HepG2 (cell line): ENCODE measurements around the gene LSMEM2. TPM values are rescaled to one million over a fixed set of nuclear protein-coding genes. Genes with fewer than 3 reads are reported as not detected.

Source experiments
- ATAC-seq: fragments of 200-7000 bp; cut with Tn5 transposase; 3 replicates; pipeline ENCODE4 v1.9.1; 2020; ENCODE audit warnings: mild to moderate bottlenecking, moderate library complexity
- BruUV-seq: library from RNA; stranded (reverse); fragments of 400-500 nt; replicated peaks from 2 replicates; lab custom pipeline; 2021; lab: Mats Ljungman, UMichigan
- CTCF ChIA-PET: fragments of 300-600 bp; formaldehyde crosslinking; extraction: SDS; loops from one replicate; lab custom pipeline; 2021; ENCODE audit warnings: low total read pairs, inconsistent platforms, low intra/inter-chr PET ratio; lab: Yijun Ruan, JAX
- POLR2A ChIA-PET: fragments of 350-600 bp; sonication (Branson Sonifier 250); formaldehyde crosslinking; loops from one replicate; lab custom pipeline; 2020; ENCODE audit warnings: antibody characterized with exemption, inconsistent platforms; lab: Yijun Ruan, JAX
- DNase-seq: peaks from one replicate; pipeline ENCODE4 v3.0.0-alpha.2; 2015; ENCODE audit warnings: low spot score
- FAIRE-seq: peaks from 3 replicates; lab custom pipeline; 2011; peaks lifted over from hg19 to GRCh38; lab: Jason Lieb, UNC
- H2AFZ ChIP-seq: one replicate; pipeline ENCODE4 v1.6.1; 2011; ENCODE audit warnings: low read length, inconsistent platforms
- H3K27ac ChIP-seq: fragments of 300-600 bp; 3 replicates; pipeline ENCODE4 v1.8.0; 2011; ENCODE audit warnings: mixed run types, mild to moderate bottlenecking, mixed read lengths, low read length, inconsistent platforms; ENCODE audit not compliant: insufficient read depth; ENCODE audit errors: extremely low read length
- H3K27me3 ChIP-seq, 2 experiments: fragments of 200-600 bp in 1 of 2; 2 replicates in 1 of 2; 3 replicates in 1 of 2; pipeline versions ENCODE4 v1.6.0 to v1.8.0; 2011; ENCODE audit warnings: low read length in 2 of 2, mild to moderate bottlenecking in 2 of 2, moderate library complexity in 2 of 2, inconsistent platforms in 1 of 2; ENCODE audit not compliant: insufficient read depth in 2 of 2, control insufficient read depth in 1 of 2
- H3K36me3 ChIP-seq, 2 experiments: fragments of 200-600 bp in 1 of 2; replicated peaks in 1 of 2; 2 replicates in 1 of 2; 3 replicates in 1 of 2; pipeline versions ENCODE4 v1.5.1 to v1.8.0; 2011; ENCODE audit warnings: low read length in 2 of 2, inconsistent platforms in 1 of 2; ENCODE audit not compliant: insufficient read depth in 2 of 2, control insufficient read depth in 1 of 2
- H3K4me1 ChIP-seq: 2 replicates; pipeline ENCODE4 v1.5.1; 2012; ENCODE audit warnings: low read length, inconsistent platforms; ENCODE audit not compliant: insufficient read depth
- H3K4me2 ChIP-seq: 2 replicates; pipeline ENCODE4 v1.6.0; 2011; ENCODE audit warnings: low read depth, low read length, inconsistent platforms
- H3K4me3 ChIP-seq, 3 experiments: fragments of 200-600 bp in 1 of 3; sonication (generic), shearing (Covaris generic) in 1 of 3; replicated peaks in 1 of 3; 2 replicates each; pipeline ENCODE4 v1.5.1; 2011 to 2016; ENCODE audit warnings: low read length in 3 of 3, inconsistent platforms in 2 of 3, low read depth in 2 of 3, mild to moderate bottlenecking in 2 of 3, control low read depth in 1 of 3, mixed read lengths in 1 of 3; ENCODE audit not compliant: insufficient read depth in 1 of 3
- H3K79me2 ChIP-seq: one replicate; pipeline ENCODE4 v1.6.1; 2011; ENCODE audit warnings: low read length, inconsistent platforms; ENCODE audit not compliant: insufficient read depth
- H3K9ac ChIP-seq: 2 replicates; pipeline ENCODE4 v1.6.0; 2011; ENCODE audit warnings: mild to moderate bottlenecking, low read depth, low read length, inconsistent platforms; ENCODE audit not compliant: insufficient read depth
- H3K9me3 ChIP-seq: 2 replicates; pipeline ENCODE4 v1.5.1; 2012; ENCODE audit warnings: mild to moderate bottlenecking, low read length
- H4K20me1 ChIP-seq: 2 replicates; pipeline ENCODE4 v1.6.0; 2011; ENCODE audit warnings: inconsistent platforms, mild to moderate bottlenecking, low read length, moderate library complexity; ENCODE audit not compliant: insufficient read depth
- KLF15 ChIP-seq: sonication (generic); formaldehyde crosslinking; IDR thresholded peaks from 2 replicates; pipeline ENCODE4 v1.8.1; 2023; ENCODE audit warnings: borderline replicate concordance, mild to moderate bottlenecking, inconsistent platforms, missing genetic modification reagents, mixed read lengths
- PCBP1 ChIP-seq: fragments of 200-400 bp; formaldehyde crosslinking; IDR thresholded peaks from 2 replicates; pipeline ENCODE4 v1.6.1; 2017; ENCODE audit warnings: mild to moderate bottlenecking, low read depth, low read length, borderline replicate concordance
- PCBP2 ChIP-seq: fragments of 200-400 bp; formaldehyde crosslinking; optimal IDR thresholded peaks from 2 replicates; pipeline ENCODE3; 2018; ENCODE audit warnings: low read length, low read depth; ENCODE audit not compliant: poor library complexity, severe bottlenecking
- POLR2G ChIP-seq: fragments of 200-400 bp; formaldehyde crosslinking; IDR thresholded peaks from 2 replicates; pipeline ENCODE4 v1.6.1; 2018; ENCODE audit warnings: mild to moderate bottlenecking, low read depth, low read length, moderate library complexity
- RBFOX2 ChIP-seq: fragments of 200-400 bp; formaldehyde crosslinking; IDR thresholded peaks from 2 replicates; pipeline ENCODE4 v1.6.1; 2017; ENCODE audit warnings: low read depth, mild to moderate bottlenecking, low read length
- SIX1 ChIP-seq: sonication (generic); formaldehyde crosslinking; IDR thresholded peaks from 2 replicates; pipeline ENCODE4 v1.4.0; 2020; ENCODE audit warnings: missing genetic modification reagents, borderline replicate concordance
- ZNF746 ChIP-seq: sonication (generic); formaldehyde crosslinking; IDR thresholded peaks from 2 replicates; pipeline ENCODE4 v1.8.0; 2022; ENCODE audit warnings: mild to moderate bottlenecking, missing genetic modification reagents
- WGBS: methylation state at CpG from one replicate; pipeline ENCODE4 v1.1.6; 2017; ENCODE audit warnings: low lambda C conversion rate; 5-methylcytosine and 5-hydroxymethylcytosine counted together
- in situ Hi-C: cut with HindIII; loops from 2 replicates; pipeline ENCODE4 v1.10.0; 2017; ENCODE audit warnings: low pct_unique_long_range_greater_than_20kb; ENCODE audit not compliant: extremely low pct_ligation_motif_present
- intact Hi-C: fragments of 100-400 bp; cut with micrococcal nuclease; formaldehyde crosslinking; loops from one replicate; pipeline ENCODE4 v1.10.0; 2022; ENCODE audit not compliant: unreplicated experiment
- polyA plus RNA-seq, 8 experiments: library from polyadenylated mRNA; depleted of rRNA in 3 of 8; stranded (reverse) in 7 of 8; unstranded in 1 of 8; fragments of >200 nt; fragmentation: Illumina TruSeq in 4 of 8; extraction: Trizol in 4 of 8; gene quantifications; 2 replicates each; pipeline versions ENCODE4 v1.2.1 to v1.2.3, GENCODE V29; 2011 to 2016; ENCODE audit warnings: low read depth in 4 of 8, missing spikeins in 1 of 8, mixed read lengths in 1 of 8; ENCODE audit not compliant: insufficient read depth in 1 of 8
- total RNA-seq, 5 experiments: library from RNA; depleted of rRNA; stranded (reverse); fragments of >200 nt; fragmentation: Illumina TruSeq; extraction: Trizol; gene quantifications; 2 replicates each; pipeline ENCODE4 v1.2.3, GENCODE V29; 2016; ENCODE audit warnings: low read depth in 1 of 5

The LSMEM2 gene
- total and polyA plus RNA-seq, 2 of the 13 experiments (the other 11 are each of a cell fraction or from before 2014, with no cell fraction given) = 0.07 to 0.41 TPM

GRCh38 chr3:50295553-50296431, 16.9 kb downstream of the LSMEM2 start:
- Histone ChIP-seq H3K4me2 (no peak overlapping the region), H3K27me3 (no peaks in the 10 kb centered on the region; a peak in 1 of 5 replicates), H3K9me3 (no peaks in the 10 kb centered on the region), H3K9ac (no peak overlapping the region), H3K36me3 (peaks cover 1 to 3% of the 10 kb centered on the region in 2 experiments; a peak in 3 of 5 replicates), H3K4me1 (peaks cover 50% of the 10 kb centered on the region), H3K27ac (no peak overlapping the region), H3K4me3 (no peak overlapping the region), H3K79me2 (peaks cover 22% of the 10 kb centered on the region), H2AFZ (no peak overlapping the region), H4K20me1 (no peaks in the 10 kb centered on the region)
- no peak for TF ChIP-seq PCBP1
- 0 out of 2 replicates have a peak, but pooled peaks have one; percentile 16 for TF ChIP-seq POLR2G
- no TSS peak for BruUV-seq
- POLR2A ChIA-PET = interaction anchor here (0.5 kb wide), 1 partner anchor 17 kb away, joined by 3 read pairs; no protein-coding TSS in a partner anchor
- CTCF ChIA-PET = no interaction called here
- intact Hi-C loops (no loop called here), in situ Hi-C loops (no loop called here)
- no peak for DNase-seq
- ATAC-seq = no peak
- FAIRE-seq = no peak
- WGBS = 100% methylated on average over 4 of the region's 8 CpGs

GRCh38 chr3:50296721-50297383, 18.0 kb downstream of the LSMEM2 start:
- Histone ChIP-seq H3K79me2 (peaks cover 22% of the 10 kb centered on the region), H3K4me3 (no peak overlapping the region), H2AFZ (no peak overlapping the region), H3K4me1 (peaks cover 54% of the 10 kb centered on the region), H3K27ac (peak overlapping the region; percentile 10), H3K27me3 (no peaks in the 10 kb centered on the region; a peak in 1 of 5 replicates), H3K4me2 (no peak overlapping the region), H3K9ac (no peak overlapping the region), H3K9me3 (no peaks in the 10 kb centered on the region), H3K36me3 (peaks cover 1 to 3% of the 10 kb centered on the region in 2 experiments; a peak in 2 of 5 replicates), H4K20me1 (0 out of 2 replicates have a peak, but pooled peaks cover under 1% of the 10 kb centered on the region)
- no TSS peak for BruUV-seq
- DNase-seq (no peak), FAIRE-seq (no peak), ATAC-seq (no peak)
- POLR2A ChIA-PET = interaction anchor here (0.9 to 7.9 kb wide), 3 partner anchors 9 to 101 kb away, joined by 3 to 222 read pairs (median 5); partner anchors contain the start of gene HYAL2
- in situ Hi-C loops = no loop called here
- WGBS = 91% methylated on average over 11 of the region's 18 CpGs
- intact Hi-C loops = no loop called here
- TF ChIP-seq PCBP2 (no peak), RBFOX2 (0 out of 2 replicates have a peak, but pooled peaks have one; percentile 17), SIX1 (CRISPR knock-in tag) (no peak), ZNF746 (CRISPR knock-in tag) (no peak), KLF15 (CRISPR knock-in tag) (no peak)
- TF ChIP-seq, all 625 proteins: peak for 1
- CTCF ChIA-PET = no interaction called here
